ES-I3 (cell line): ENCODE data around the gene CDH23.

ENCODE experiments used
- H3K36me3 ChIP-seq: 2 replicates; pipeline ENCODE4 v1.6.1; 2013; ENCODE audit warnings: mild to moderate bottlenecking, low read length, control low read depth, moderate library complexity; ENCODE audit not compliant: insufficient read depth
- H3K4me1 ChIP-seq: 2 replicates; pipeline ENCODE4 v1.6.1; 2013; ENCODE audit warnings: mild to moderate bottlenecking, control low read depth, low read length; ENCODE audit not compliant: insufficient read depth
- H3K9ac ChIP-seq: 2 replicates; pipeline ENCODE4 v1.6.1; 2013; ENCODE audit warnings: low read depth, mild to moderate bottlenecking, low read length, moderate library complexity
- H3K9me3 ChIP-seq: 2 replicates; pipeline ENCODE4 v1.6.1; 2013; ENCODE audit warnings: mild to moderate bottlenecking, low read length, moderate library complexity; ENCODE audit not compliant: control insufficient read depth, insufficient read depth

CDH23 gene

DNA sequence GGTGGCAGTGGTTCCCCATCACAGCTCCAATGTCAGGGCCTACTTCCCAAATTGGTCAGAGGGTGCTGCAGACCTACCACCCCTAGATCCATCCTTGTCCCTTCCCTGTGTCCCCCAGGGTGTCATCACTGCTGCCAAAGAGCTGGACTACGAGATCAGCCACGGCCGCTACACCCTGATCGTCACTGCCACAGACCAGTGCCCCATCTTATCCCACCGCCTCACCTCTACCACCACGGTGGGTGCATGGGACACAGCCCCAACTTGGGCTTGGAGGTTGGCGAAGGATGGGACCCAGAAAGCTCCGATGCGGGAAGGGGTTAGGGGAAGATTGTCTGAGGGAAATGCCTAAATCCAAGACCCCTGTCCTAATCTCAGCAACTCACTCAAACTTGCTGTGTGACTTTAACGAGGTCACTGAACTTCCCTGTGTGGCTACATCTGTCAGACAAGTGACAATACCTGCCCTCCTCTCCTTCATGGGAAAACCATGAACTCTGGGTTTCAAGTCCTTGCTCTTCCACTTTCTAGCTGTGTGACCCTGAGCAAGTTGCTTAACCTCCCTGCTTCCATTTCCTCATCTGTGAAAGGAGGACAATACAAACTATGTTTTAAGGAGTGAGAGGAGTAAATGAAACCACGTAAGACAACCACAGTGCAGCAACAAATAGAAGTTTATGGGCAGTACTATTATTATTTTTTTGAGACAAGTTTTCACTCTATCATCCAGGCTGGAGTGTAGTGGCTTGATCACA is 381.5 kb downstream of the CDH23 start:
- Histone ChIP-seq H3K9ac (no peak overlapping the region), H3K9me3 (no peaks in the 10 kb centered on the region), H3K36me3 (no peaks in the 10 kb centered on the region), H3K4me1 (peaks cover 5% of the 10 kb centered on the region; the same call in 1 of the 2 replicates)

- no peaks in the 10 kb centered on the region for H3K9me3 ChIP-seq
- peaks cover 5% of the 10 kb centered on the region; the same call in 1 of the 2 replicates for H3K4me1 ChIP-seq
- H3K36me3 ChIP-seq, result no peaks in the 10 kb centered on the region
- no peak overlapping the region for H3K9ac ChIP-seq
These were observed 382.9 kb downstream of the CDH23 start for GRCh38 chr10:71779641-71780040.

GRCh38 chr10:71780156-71780555 is 383.4 kb downstream of the CDH23 start:
- H3K4me1 ChIP-seq, result peaks cover 5% of the 10 kb centered on the region; the same call in 1 of the 2 replicates
- H3K9ac ChIP-seq, result no peak overlapping the region
- H3K36me3 ChIP-seq, result no peaks in the 10 kb centered on the region
- no peaks in the 10 kb centered on the region for H3K9me3 ChIP-seq

DNA sequence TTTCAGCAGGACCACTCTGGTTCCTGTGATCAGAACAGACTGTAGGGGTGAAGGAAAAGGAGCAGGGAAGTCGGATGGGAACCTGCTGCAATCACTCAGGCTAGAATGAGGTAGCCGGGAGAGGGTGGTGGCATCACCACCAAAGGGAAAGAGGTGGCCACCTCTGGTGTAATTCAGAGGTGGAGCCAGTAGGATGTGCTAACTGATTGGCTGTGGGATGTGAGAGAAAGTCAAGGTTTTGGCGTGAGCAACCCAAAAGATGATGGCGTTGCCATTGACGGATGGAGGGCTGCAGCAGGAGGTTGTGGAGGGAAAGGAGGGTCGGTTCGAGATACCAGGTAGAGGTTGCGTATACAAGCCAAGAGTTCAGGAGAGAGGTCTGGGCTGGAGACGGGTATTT is 384.0 kb downstream of the CDH23 start:
- no peaks in the 10 kb centered on the region for H3K36me3 ChIP-seq
- H3K9ac ChIP-seq, result no peak overlapping the region
- peaks cover 5% of the 10 kb centered on the region; the same call in 1 of the 2 replicates for H3K4me1 ChIP-seq
- H3K9me3 ChIP-seq, result no peaks in the 10 kb centered on the region

GRCh38 chr10:71782221-71782916 is 385.6 kb downstream of the CDH23 start:
- Histone ChIP-seq H3K36me3 (no peaks in the 10 kb centered on the region), H3K9me3 (no peaks in the 10 kb centered on the region), H3K4me1 (peaks cover 5% of the 10 kb centered on the region; the same call in 1 of the 2 replicates), H3K9ac (no peak overlapping the region)

DNA sequence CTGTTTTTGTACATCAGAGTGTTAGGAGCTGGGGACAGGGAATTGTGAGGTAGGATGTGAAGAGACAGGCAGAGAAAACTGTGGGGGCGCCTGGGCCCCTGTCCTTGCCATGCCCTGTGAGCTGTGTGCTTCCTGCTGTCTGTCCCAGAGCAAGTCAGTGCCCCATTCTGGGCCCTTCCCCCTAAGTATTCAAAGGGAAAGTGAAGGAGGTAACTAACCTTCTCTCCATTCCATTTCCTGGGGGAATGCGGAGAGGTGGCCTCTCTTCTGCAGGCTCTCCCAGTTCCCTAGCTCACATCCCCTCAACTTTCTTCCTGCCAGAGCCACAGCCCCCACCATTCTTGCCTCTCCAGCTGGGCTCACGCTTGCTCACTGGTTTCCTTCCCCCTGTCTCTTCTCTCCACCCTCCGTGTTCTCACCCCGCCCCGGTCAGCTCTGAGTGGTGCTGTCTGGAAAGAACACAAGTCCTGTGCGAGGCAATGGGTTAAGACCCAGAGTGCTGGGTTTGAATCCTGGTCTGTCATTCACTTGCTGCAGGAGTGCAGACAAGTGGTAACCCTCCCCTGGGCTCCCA is 386.3 kb downstream of the CDH23 start:
- no peaks in the 10 kb centered on the region for H3K9me3 ChIP-seq
- H3K4me1 ChIP-seq, result peaks cover 5% of the 10 kb centered on the region; the same call in 1 of the 2 replicates
- no peak overlapping the region for H3K9ac ChIP-seq
- no peaks in the 10 kb centered on the region for H3K36me3 ChIP-seq

DNA sequence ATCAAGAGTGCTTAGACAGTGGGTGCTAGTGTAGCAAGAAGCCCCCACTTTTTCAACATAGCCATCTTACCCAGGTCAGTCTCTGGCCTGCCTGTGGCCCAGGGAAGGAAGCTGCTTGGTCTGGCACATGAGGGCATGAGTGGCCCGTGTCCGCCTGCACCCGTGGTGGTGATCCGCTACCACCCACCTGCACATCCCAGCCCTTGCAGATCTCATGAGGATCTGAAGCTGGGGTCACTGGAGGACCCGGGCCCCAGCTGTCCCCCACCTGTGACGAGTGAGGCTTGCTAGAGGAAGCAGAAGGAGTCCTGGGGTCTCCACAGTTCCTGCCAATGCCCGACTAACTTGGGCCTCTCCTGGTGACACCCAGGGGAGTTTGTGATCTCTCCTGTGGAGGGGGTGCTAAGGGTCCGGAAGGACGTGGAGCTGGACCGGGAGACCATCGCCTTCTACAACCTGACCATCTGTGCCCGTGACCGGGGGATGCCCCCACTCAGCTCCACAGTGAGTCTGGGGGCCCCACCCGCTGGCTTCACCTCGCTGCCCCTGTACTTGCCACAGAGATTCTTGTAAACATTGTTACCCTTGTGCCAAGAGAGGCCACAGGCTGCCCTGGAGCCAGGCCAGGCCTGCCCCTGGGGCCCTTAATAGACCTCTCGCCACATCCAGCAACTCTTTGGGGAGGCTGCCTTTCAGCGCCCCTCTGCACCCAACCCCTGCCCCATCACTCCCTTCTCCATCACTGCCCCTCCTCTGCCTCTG is 387.4 kb downstream of the CDH23 start:
- Histone ChIP-seq H3K4me1 (peaks cover 5% of the 10 kb centered on the region; the same call in 1 of the 2 replicates), H3K9ac (no peak overlapping the region), H3K36me3 (no peaks in the 10 kb centered on the region), H3K9me3 (no peaks in the 10 kb centered on the region)

DNA sequence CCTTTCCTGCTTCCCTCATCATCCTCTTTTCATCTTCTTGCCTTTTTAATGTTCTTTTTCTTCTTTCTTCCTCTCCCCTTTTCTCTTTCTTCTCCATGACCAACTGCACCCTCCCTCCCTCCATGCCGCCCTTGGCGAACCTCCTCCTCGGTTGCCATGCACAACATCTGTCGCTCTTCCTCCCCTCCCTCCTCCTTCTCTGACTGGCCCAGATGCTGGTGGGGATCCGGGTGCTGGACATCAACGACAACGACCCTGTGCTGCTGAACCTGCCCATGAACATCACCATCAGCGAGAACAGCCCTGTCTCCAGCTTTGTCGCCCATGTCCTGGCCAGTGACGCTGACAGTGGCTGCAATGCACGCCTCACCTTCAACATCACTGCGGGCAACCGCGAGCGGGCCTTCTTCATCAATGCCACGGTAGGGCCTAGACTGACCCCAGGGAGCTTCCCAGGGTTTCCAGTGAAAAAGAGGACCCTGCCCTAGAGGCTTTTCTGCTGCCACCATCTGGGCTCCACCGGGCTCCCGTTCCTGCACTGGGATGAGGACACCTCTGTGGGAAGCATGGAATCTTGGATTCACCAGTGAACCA is 388.1 kb downstream of the CDH23 start:
- Histone ChIP-seq H3K9ac (no peak overlapping the region), H3K36me3 (no peaks in the 10 kb centered on the region), H3K9me3 (no peaks in the 10 kb centered on the region), H3K4me1 (peaks cover 5% of the 10 kb centered on the region; the same call in 1 of the 2 replicates)

DNA sequence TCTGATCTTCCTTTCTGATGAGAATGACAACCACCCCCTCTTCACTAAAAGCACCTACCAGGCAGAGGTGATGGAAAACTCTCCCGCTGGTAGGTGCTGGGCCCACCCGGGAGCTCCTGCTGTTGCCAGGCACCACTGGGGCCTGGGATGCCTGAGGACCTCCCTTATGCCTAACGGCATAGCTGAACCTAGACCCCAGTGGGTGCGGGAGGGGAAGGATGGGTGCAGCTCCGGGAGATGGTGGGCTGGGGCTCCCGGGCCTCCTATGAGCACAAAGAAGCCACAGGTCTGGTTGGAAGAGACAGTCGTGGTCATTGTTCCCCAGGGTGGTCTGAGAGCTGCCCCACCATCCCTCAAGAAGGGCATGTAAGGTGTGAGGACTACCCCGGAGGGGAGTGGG is 392.2 kb downstream of the CDH23 start:
- Histone ChIP-seq H3K4me1 (no peaks in the 10 kb centered on the region), H3K9me3 (no peaks in the 10 kb centered on the region), H3K36me3 (no peaks in the 10 kb centered on the region), H3K9ac (no peak overlapping the region)

- Histone ChIP-seq H3K9me3 (no peaks in the 10 kb centered on the region), H3K36me3 (no peaks in the 10 kb centered on the region), H3K9ac (no peak overlapping the region), H3K4me1 (no peaks in the 10 kb centered on the region)
These were observed 393.2 kb downstream of the CDH23 start for GRCh38 chr10:71789871-71790270.

GRCh38 chr10:71790749-71791440 is 394.2 kb downstream of the CDH23 start:
- Histone ChIP-seq H3K36me3 (no peaks in the 10 kb centered on the region), H3K9me3 (no peaks in the 10 kb centered on the region), H3K9ac (no peak overlapping the region), H3K4me1 (no peaks in the 10 kb centered on the region)

GRCh38 chr10:71795248-71795647 is 398.5 kb downstream of the CDH23 start:
- Histone ChIP-seq H3K9me3 (no peaks in the 10 kb centered on the region), H3K4me1 (no peaks in the 10 kb centered on the region), H3K36me3 (no peaks in the 10 kb centered on the region), H3K9ac (no peak overlapping the region)

GRCh38 chr10:71796749-71797405 is 400.2 kb downstream of the CDH23 start:
- H3K36me3 ChIP-seq, result no peaks in the 10 kb centered on the region
- H3K9me3 ChIP-seq, result no peaks in the 10 kb centered on the region
- H3K4me1 ChIP-seq, result no peaks in the 10 kb centered on the region
- no peak overlapping the region for H3K9ac ChIP-seq
